ENCODE measurements around the gene CSHL1. TPM values are rescaled to one million over a fixed set of nuclear protein-coding genes. Genes with fewer than 3 reads are reported as not detected.

Gene CSHL1
- total and polyA plus RNA-seq, 8 donors = 0.78 TPM; not detected in 7

DNA sequence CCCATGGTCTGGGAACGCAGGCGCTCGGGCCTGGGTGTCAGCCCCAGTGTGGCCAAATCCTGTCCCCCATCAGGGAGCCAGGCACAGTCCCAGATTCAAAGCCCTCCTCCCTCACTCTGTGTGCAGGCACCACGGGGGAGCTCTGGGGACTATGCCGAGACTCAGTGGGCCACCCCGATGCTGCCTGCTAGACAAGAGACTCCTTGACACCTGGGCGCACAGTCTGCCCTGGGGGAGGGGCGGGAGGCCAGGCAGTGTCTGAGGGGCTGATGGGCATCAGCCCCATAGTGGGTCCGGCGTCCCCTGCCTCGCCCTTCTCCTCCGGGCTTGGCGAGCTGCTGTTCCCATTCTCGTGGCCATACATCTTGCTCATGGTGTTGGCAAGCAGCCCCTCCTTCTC lies 29.5 kb upstream of the CSHL1 start:
- H3K27me3 ChIP-seq = no peaks in the 10 kb centered on the region
- H3K27ac ChIP-seq = no peak overlapping the region
- H3K9me3 ChIP-seq = no peaks in the 10 kb centered on the region
- ATAC-seq (no peak), DNase-seq (no peak)
- H3K4me3 ChIP-seq = no peak overlapping the region
- no peaks in the 10 kb centered on the region for H3K36me3 ChIP-seq
- H3K4me1 ChIP-seq = no peaks in the 10 kb centered on the region
- TF ChIP-seq, protein P1, sequence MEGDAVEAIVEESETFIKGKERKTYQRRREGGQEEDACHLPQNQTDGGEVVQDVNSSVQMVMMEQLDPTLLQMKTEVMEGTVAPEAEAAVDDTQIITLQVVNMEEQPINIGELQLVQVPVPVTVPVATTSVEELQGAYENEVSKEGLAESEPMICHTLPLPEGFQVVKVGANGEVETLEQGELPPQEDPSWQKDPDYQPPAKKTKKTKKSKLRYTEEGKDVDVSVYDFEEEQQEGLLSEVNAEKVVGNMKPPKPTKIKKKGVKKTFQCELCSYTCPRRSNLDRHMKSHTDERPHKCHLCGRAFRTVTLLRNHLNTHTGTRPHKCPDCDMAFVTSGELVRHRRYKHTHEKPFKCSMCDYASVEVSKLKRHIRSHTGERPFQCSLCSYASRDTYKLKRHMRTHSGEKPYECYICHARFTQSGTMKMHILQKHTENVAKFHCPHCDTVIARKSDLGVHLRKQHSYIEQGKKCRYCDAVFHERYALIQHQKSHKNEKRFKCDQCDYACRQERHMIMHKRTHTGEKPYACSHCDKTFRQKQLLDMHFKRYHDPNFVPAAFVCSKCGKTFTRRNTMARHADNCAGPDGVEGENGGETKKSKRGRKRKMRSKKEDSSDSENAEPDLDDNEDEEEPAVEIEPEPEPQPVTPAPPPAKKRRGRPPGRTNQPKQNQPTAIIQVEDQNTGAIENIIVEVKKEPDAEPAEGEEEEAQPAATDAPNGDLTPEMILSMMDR (IDR thresholded peaks at IDR 0.05) = no peak
- intact Hi-C loops (cut with DNase I) = no loop called here

- H3K36me3 ChIP-seq = no peaks in the 10 kb centered on the region
- H3K4me3 ChIP-seq = no peak overlapping the region
- TF ChIP-seq, protein P1 (IDR thresholded peaks at IDR 0.05) = no peak
- H3K27ac ChIP-seq = no peak overlapping the region
- no peak for DNase-seq
- intact Hi-C loops (cut with DNase I) = no loop called here
- H3K4me1 ChIP-seq = no peaks in the 10 kb centered on the region
- no peaks in the 10 kb centered on the region for H3K9me3 ChIP-seq
- H3K27me3 ChIP-seq = no peaks in the 10 kb centered on the region
- ATAC-seq = no peak
These were observed 28.8 kb upstream of the CSHL1 start for GRCh38 chr17:63939884-63940283.

GRCh38 chr17:63939401-63939800 lies 28.3 kb upstream of the CSHL1 start:
- H3K4me3 ChIP-seq = no peak overlapping the region
- TF ChIP-seq, protein P1 (IDR thresholded peaks at IDR 0.05) = no peak
- no peak for DNase-seq
- H3K27me3 ChIP-seq = no peaks in the 10 kb centered on the region
- no peaks in the 10 kb centered on the region for H3K36me3 ChIP-seq
- H3K4me1 ChIP-seq = no peaks in the 10 kb centered on the region
- H3K9me3 ChIP-seq = no peaks in the 10 kb centered on the region
- H3K27ac ChIP-seq = no peak overlapping the region
- ATAC-seq = no peak
- intact Hi-C loops (cut with DNase I) = no loop called here

- no peaks in the 10 kb centered on the region for H3K9me3 ChIP-seq
- TF ChIP-seq, protein P1 (IDR thresholded peaks at IDR 0.05) = no peak
- DNase-seq (no peak), ATAC-seq (no peak)
- no peak overlapping the region for H3K4me3 ChIP-seq
- no peaks in the 10 kb centered on the region for H3K4me1 ChIP-seq
- no peaks in the 10 kb centered on the region for H3K27me3 ChIP-seq
- H3K36me3 ChIP-seq = no peaks in the 10 kb centered on the region
- intact Hi-C loops (cut with DNase I) = no loop called here
- no peak overlapping the region for H3K27ac ChIP-seq
These were observed 26.9 kb upstream of the CSHL1 start for GRCh38 chr17:63937920-63938319.

- no peak for ATAC-seq
- TF ChIP-seq, protein P1 (IDR thresholded peaks at IDR 0.05) = no peak
- intact Hi-C loops (cut with DNase I) = no loop called here
These were observed 26.3 kb upstream of the CSHL1 start for GRCh38 chr17:63937319-63937718.

More at GRCh38 chr17:63937319-63937718, 26.3 kb upstream of the CSHL1 start:
- no peak overlapping the region for H3K4me3 ChIP-seq
- H3K36me3 ChIP-seq = no peaks in the 10 kb centered on the region
- no peaks in the 10 kb centered on the region for H3K27me3 ChIP-seq
- peaks cover 0 to under 1% of the 10 kb centered on the region in 2 donors for H3K4me1 ChIP-seq
- DNase-seq = no peak
- H3K9me3 ChIP-seq = no peaks in the 10 kb centered on the region
- H3K27ac ChIP-seq = no peak overlapping the region
